Prostate gland (tissue), 2 donors: ENCODE measurements around the gene ATP5F1B.

Experiments
- POLR2A ChIP-seq: fragments of 450-650 bp; IDR thresholded peaks from one replicate; pipeline ENCODE4 v1.6.1; 2016; ENCODE audit warnings: antibody characterized with exemption, mild to moderate bottlenecking
- POLR2AphosphoS5 ChIP-seq: sonication (generic); formaldehyde crosslinking; IDR thresholded peaks from one replicate; pipeline ENCODE4 v1.6.1; 2017; ENCODE audit warnings: antibody characterized with exemption
- TF ChIP-seq, protein P1 (sequence below), 4 experiments: fragments of 200-600 bp in 2 of 4; fragments of 450-650 bp in 2 of 4; sonication (generic) in 2 of 4; IDR thresholded peaks; 1 replicate in 3 of 4; 2 replicates in 1 of 4; pipeline ENCODE4 v1.5.1; 2016 to 2019; ENCODE audit warnings: antibody characterized with exemption in 4 of 4, mild to moderate bottlenecking in 2 of 4, moderate library complexity in 2 of 4

DNA sequence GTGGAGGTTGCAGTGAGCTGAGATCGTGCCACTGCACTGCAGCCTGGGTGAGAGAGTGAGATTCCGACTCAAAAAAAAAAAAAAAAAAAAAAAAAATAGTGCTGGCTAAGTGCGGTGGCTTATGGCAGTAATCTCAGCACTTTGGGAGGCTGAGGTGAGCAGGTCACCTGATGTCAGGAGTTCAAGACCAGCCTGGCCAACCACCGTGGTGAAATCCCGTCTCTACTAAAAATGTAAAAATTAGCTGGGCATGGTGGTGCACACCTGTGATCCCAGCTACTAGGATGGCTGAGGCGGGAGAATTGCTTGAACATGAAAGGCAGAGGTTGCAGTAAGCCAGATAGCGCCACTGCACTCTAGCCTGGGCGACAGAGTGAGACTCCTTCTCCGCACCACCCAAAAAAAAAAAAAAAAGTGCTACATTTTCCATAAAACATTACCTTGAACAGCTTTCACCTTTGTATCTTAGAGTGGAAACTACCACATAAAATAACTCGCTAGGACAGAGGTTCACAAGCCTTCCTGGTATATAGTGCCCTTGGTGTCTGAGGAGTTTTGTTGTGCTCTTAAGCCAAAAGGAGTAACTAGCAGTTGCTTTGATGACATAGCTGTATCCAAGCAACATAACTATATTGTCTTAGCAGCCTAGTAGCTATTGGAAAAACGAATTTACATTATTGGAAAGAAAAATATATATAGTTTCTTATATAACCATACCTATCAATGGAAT, 31.2 kb upstream of the ATP5F1B start:
- TF ChIP-seq, protein P1, sequence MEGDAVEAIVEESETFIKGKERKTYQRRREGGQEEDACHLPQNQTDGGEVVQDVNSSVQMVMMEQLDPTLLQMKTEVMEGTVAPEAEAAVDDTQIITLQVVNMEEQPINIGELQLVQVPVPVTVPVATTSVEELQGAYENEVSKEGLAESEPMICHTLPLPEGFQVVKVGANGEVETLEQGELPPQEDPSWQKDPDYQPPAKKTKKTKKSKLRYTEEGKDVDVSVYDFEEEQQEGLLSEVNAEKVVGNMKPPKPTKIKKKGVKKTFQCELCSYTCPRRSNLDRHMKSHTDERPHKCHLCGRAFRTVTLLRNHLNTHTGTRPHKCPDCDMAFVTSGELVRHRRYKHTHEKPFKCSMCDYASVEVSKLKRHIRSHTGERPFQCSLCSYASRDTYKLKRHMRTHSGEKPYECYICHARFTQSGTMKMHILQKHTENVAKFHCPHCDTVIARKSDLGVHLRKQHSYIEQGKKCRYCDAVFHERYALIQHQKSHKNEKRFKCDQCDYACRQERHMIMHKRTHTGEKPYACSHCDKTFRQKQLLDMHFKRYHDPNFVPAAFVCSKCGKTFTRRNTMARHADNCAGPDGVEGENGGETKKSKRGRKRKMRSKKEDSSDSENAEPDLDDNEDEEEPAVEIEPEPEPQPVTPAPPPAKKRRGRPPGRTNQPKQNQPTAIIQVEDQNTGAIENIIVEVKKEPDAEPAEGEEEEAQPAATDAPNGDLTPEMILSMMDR (IDR thresholded peaks at IDR 0.05): no peak
- TF ChIP-seq POLR2AphosphoS5: no peak
- TF ChIP-seq POLR2A: no peak
